ENCODE results near the gene STON2.

DNA sequence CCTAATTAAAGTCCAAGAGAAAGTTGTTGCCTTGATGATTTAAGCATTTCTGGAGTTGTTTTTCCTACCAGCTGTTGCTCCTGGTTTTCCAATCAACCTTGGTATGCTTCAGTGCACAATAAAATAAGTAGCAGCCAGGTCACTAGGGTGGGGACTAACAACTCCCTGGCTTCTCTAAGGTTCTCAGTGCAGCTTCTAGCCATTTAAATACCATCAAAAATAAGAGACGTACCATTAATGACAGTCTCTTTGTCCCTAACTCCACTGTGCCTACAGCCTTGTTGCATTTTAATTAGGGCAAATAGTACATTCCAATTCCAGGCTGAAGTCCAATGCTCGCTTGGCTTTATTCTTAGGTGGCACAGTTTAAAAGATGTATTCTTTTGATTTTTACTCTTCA lies 11.8 kb downstream of the STON2 start:
- TF ChIP-seq, protein P1, sequence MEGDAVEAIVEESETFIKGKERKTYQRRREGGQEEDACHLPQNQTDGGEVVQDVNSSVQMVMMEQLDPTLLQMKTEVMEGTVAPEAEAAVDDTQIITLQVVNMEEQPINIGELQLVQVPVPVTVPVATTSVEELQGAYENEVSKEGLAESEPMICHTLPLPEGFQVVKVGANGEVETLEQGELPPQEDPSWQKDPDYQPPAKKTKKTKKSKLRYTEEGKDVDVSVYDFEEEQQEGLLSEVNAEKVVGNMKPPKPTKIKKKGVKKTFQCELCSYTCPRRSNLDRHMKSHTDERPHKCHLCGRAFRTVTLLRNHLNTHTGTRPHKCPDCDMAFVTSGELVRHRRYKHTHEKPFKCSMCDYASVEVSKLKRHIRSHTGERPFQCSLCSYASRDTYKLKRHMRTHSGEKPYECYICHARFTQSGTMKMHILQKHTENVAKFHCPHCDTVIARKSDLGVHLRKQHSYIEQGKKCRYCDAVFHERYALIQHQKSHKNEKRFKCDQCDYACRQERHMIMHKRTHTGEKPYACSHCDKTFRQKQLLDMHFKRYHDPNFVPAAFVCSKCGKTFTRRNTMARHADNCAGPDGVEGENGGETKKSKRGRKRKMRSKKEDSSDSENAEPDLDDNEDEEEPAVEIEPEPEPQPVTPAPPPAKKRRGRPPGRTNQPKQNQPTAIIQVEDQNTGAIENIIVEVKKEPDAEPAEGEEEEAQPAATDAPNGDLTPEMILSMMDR (IDR thresholded peaks at IDR 0.05), result no peak
- TF ChIP-seq POLR2A (IDR thresholded peaks at IDR 0.05; ENCODE audit: low read length), result no peak
- TF ChIP-seq MAFK (IDR thresholded peaks at IDR 0.05; ENCODE audit: partially characterized antibody), result no peak
- TF ChIP-seq RCOR1 (IDR thresholded peaks at IDR 0.05; ENCODE audit: low read depth, low read length), result no peak
- TF ChIP-seq RFX5 (IDR thresholded peaks at IDR 0.05), result no peak
- TF ChIP-seq FOXS1 (CRISPR knock-in tag; IDR thresholded peaks at IDR 0.05), result no peak
- no peak for TF ChIP-seq MYC (IDR thresholded peaks at IDR 0.05; ENCODE audit: borderline replicate concordance, low read length)
- TF ChIP-seq, protein P2, sequence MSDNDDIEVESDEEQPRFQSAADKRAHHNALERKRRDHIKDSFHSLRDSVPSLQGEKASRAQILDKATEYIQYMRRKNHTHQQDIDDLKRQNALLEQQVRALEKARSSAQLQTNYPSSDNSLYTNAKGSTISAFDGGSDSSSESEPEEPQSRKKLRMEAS (IDR thresholded peaks at IDR 0.05), result no peak
- TF ChIP-seq, protein P3, sequence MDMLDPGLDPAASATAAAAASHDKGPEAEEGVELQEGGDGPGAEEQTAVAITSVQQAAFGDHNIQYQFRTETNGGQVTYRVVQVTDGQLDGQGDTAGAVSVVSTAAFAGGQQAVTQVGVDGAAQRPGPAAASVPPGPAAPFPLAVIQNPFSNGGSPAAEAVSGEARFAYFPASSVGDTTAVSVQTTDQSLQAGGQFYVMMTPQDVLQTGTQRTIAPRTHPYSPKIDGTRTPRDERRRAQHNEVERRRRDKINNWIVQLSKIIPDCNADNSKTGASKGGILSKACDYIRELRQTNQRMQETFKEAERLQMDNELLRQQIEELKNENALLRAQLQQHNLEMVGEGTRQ (IDR thresholded peaks at IDR 0.05), result no peak
- TF ChIP-seq RAD21 (conservative IDR thresholded peaks at IDR 0.05 in 1 of 2, IDR thresholded peaks at IDR 0.05 in 1 of 2), result no peak

Measured in A549 (cell line).